ENCODE data around the gene TSPAN9.
A peak's percentile ranks its signal among the peaks of the same experiment; 100 is the strongest.

The TSPAN9 gene

GRCh38 chr12:3228552-3228951, 151.4 kb downstream of the TSPAN9 start:
- peak in 1 of 2 experiments; percentile 35 for DNase-seq

DNA sequence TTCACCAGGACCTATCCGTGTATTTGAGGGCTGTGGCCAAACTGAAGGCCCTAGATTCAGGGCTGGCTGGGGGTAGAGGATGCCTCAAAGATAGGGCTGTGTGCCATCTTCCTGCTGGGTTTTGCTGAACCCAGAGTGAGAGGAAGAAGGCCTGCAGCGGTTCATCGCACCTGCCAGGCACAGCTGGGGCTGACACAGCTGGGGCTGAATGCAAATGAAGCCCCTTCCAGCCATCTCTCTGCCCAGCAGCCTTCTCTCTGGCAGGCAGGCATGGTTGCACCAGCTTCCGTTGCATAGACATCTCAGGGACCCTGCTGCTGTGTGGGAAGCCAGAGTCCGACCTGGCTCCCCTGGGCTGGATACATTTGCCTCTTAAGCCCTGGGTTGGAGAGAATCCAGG, 152.4 kb downstream of the TSPAN9 start:
- DNase-seq: no peak

GRCh38 chr12:3230758-3231375, 153.7 kb downstream of the TSPAN9 start:
- DNase-seq: no peak

GRCh38 chr12:3231399-3231876, 154.3 kb downstream of the TSPAN9 start:
- peak; percentile 16 to 81 for DNase-seq

DNA sequence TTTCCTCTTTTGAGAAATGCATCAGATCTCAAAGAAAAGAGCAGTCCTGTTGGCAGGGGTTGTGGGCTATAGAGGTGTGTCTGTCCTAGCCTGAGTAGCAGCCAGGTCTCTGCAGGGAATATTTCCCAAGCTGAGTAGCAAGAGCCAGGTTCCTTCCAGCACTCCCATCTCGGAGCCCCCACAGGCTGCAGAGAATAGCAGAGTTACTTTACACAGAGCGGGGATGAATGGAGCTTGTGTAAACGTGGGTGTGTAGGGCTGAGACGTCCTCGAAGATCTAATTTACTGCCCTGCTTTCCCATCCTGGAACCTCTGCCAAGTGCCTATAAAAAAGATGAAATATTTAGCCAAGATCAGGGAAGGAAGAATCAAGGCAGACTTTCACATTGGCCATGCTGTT, 156.6 kb downstream of the TSPAN9 start:
- DNase-seq: peak in 1 of 2 experiments; percentile 44

DNA sequence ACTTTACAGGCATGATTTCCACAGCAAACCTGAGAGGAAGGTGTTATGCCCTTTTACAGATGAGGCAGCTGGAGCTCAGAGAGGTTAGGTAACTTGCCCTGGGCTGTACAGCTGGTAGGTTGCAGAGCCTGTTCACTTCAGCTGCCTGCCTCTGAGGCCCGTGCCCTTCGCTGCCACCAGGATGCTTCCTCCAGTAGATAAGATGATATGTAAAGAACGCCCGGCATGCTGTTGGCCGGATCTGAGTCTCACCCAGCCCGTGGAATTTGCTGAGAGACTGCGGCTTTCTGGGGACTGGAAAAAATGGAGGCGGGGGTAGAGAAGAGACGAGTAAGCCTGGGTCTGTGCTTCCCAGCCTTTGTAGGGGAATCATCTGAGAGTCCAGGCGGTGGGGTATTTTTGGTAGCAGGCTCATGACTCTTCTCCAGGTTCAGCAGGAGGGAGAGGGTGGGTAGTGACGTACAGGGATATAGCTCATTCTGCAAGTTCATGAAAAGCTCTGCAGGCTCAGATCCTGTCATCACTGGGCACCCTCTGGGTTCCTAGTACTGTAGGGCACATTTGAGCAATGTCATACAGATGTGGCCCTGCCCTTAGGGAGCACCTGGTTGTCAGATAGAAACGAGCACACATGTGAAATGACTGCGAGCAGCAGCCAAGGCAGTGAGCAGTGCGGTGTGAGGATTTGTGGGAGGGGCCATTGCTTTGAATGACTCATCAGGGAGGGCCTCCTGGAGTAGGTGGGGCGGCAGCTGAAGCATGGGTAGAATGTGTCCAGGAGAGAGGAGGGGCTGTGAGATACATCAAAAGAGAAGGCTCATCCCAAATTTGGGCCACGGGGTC, 159.4 kb downstream of the TSPAN9 start:
- DNase-seq: peak in 1 of 2 experiments; percentile 32

- no peak for DNase-seq
These were observed 161.0 kb downstream of the TSPAN9 start for GRCh38 chr12:3238196-3238595.

GRCh38 chr12:3241621-3242020, 164.4 kb downstream of the TSPAN9 start:
- DNase-seq: no peak

DNA sequence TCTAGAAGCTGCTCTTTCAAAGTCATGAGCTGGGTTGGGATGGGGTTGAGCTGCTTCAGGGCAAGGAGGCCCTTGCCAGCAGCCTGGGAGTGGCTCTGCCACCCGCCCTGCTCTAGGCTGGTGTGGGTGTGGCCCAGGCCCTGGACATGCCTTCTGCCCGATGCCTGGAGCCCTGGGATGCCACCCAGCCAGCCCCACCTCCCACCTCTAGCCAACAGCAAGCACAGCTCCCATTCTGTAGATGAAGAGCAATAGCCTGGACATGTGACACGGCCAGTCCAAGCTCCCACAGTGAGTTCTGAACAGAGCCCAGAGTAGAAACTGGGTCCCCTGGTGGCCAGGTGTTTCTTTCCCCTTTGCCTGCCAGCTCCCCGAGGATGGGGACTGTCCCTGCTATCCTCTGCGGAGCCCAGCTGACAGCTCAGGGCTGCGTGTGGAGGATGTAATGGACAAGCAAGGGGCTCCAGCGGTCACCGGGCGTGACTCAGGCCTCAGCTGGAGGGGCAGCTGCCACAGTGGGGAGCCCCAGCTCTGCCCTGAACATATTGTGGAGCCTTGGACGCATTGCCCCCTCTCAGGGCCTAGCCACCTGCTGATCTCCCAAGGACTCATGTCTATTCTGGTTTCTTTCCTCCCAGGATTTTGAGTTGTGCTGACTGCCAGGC, 165.2 kb downstream of the TSPAN9 start:
- no peak for DNase-seq

- DNase-seq: no peak
These were observed 166.4 kb downstream of the TSPAN9 start for GRCh38 chr12:3243376-3244084.

DNA sequence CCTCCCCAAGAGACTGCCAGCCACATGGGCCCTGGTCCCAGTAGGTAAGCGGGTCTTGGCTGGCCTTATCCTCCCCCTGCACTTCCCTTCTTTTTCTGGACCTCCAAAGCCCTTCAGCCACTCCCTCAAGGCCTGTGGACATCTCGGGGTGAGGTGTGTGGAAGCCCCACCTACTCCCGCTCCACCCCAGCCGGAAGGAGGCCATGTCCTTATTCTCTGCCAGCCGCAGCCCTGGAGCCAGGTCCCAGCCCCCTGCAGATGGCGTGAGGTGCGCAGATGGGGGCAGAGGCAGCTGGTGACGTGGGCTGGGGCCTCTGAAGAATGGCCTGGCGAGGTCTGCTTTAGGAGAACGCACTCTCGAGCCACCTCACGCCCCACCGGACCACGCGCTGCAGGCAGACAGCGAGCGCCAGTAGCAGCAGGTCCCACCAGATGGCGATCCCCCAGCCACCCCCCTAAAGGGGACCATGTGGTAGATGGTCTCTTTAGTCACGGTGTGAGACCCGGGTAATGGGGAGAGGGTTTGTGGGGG, 167.1 kb downstream of the TSPAN9 start:
- DNase-seq: peak in 1 of 2 experiments; percentile 28

- DNase-seq: peak in 1 of 2 experiments; percentile 23
These were observed 169.1 kb downstream of the TSPAN9 start for GRCh38 chr12:3246253-3246652.

GRCh38 chr12:3247077-3247476, 169.9 kb downstream of the TSPAN9 start:
- DNase-seq: no peak

GRCh38 chr12:3247629-3248161, 170.5 kb downstream of the TSPAN9 start:
- no peak for DNase-seq

GRCh38 chr12:3249081-3249800, 172.1 kb downstream of the TSPAN9 start:
- no peak for DNase-seq

- DNase-seq: no peak
These were observed 172.9 kb downstream of the TSPAN9 start for GRCh38 chr12:3250034-3250433.

DNA sequence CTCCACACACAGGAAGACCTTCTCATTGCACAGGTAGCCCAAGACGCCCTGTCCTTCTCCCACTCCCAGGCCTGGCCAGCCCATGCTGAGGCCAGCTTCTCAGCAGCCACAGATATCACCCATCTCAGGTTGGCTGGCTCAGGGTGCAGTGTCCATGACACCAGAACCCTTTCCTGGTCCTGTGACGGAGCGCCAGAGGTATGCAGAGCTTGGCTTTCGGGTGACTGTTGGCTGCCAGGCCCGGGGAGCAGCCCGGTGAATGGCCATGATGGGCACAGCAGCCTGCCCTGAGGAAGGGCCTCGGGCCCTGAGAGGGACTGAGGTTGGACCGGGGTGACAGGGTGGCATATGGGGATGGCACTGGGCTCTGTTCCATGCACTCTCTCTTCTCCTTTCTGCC, 173.4 kb downstream of the TSPAN9 start:
- no peak for DNase-seq

- no peak for DNase-seq
These were observed 173.9 kb downstream of the TSPAN9 start for GRCh38 chr12:3251067-3251466.

DNA sequence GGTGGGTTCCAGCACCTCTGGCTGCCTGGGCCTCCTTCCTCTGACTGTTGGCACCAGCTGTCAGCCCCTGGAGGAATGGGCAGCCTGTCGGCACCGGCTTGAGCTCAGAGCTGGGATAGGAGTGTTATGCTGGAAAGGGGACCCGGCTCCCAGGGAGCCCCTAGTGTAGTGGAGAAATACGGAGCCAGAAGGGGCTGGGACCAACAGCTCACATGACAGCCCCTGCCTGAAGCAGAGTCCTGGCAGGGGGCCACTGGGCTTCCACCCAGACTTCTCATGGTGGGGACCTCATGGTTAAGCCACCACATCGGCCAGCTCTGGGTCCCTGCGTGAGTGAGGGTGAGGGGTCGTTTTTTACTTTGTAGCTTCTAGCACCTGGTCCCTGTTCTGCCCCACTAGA, 174.5 kb downstream of the TSPAN9 start:
- peak in 1 of 2 experiments; percentile 39 for DNase-seq

- peak; percentile 77 to 91 for DNase-seq
These were observed 175.3 kb downstream of the TSPAN9 start for GRCh38 chr12:3252450-3252891.

DNA sequence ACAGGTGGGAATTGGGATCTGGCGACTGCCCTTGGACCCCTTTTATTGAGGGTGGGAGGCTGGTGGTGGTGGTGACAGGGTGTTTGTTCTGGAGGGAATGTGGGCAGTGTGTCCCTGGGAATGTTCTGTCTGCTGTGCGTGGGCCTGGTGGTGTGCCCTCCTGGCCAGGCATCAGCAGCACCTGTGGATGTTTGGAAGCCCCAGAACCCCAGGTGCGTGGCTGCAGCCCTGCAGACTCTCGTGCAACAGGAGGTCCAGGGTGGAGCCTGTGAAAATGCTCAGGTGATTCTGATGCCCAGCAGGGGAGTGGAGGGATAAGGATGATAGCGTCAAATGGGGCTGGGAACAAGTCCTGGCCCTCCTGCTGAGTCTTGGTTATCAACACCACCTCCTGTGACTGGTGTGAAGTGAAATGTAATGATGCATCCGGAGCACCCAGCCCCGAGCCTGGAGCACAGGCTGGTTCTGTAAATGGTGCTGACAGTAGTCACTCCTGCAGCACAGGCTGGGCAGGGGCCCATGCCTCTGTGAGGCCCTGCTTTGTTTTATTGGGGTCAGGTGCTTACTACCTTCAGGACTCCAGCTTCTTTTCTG, 176.6 kb downstream of the TSPAN9 start:
- DNase-seq: no peak
